Skin epidermis (tissue), 12 donors: ENCODE measurements around the gene CD69.

Source experiments
- H3K27ac ChIP-seq, 21 experiments: fragments of 200-600 bp; sonication (generic) in 11 of 21; one replicate each; pipeline ENCODE4 v1.5.0; 2020; ENCODE audit warnings: mild to moderate bottlenecking in 3 of 21, inconsistent platforms in 2 of 21, moderate library complexity in 2 of 21
- H3K4me3 ChIP-seq, 7 experiments: fragments of 200-600 bp; sonication (generic) in 2 of 7; one replicate each; pipeline ENCODE4 v1.5.0; 2020; ENCODE audit warnings: inconsistent platforms in 2 of 7, mild to moderate bottlenecking in 2 of 7, moderate library complexity in 1 of 7

Gene CD69

DNA sequence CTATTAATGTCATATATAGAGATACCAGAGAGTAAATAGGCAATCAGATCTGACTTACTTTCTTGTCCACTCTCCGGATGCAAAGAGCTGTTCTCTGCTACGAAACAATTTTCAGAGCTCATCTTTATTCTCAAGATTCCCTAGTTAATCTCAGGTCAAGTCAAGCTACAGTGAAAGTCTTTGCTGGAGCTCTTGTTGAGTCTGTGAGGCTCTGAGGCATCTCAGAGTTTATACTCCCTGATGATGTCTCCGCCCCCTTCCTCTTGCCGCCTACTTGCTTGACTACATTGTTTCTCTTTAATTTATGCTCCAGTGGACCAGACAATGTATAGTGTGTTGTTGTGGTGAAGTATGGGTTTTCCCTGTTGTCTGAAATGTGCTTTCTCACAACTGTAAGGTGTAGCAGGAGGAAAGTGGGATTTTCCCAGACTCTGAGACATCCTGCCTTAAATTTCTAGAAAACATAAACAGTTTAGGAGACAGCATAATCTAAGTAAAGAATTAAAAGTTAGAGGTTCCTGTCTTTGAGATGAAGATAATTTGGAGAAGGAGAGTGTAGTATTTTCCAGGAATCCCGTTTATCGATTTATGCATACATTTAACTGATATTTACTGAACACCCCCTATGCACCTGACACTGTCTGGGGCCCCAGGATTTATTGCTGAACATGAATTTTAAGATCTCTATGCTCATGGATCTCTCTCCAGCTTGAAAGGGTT is at the start of gene CD69:
CD69 (minus strand) TSS at position 203 of the 720 bp plus-strand sequence; CDS start at position 122, 81 bp downstream.
- peak within 1 kb of the TSS; percentile 5 to 39 (median 20) for H3K4me3 ChIP-seq
- peak within 1 kb of the TSS in 17 of 21 experiments; percentile 5 to 84 (median 40) for H3K27ac ChIP-seq

DNA sequence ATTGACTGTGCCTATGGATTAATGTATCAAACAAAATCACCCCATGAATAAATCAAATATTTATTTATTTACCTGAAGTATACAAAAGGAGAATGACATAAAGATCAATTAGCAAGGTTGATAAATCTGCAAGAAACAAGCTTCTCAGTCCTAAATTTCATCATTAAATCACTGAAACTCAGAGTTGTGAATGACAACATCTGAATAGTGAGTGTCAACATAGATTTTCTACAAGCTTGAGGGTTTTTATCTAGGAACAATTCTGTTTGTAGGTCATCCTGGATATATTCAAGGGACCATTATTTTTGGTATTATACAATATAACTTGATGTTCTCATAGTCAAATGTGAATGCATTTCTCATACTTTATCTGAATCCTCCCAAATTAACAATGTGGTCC is 49.2 kb upstream of the CD69 start:
- Histone ChIP-seq H3K27ac (no peak overlapping the region), H3K4me3 (no peak overlapping the region)

DNA sequence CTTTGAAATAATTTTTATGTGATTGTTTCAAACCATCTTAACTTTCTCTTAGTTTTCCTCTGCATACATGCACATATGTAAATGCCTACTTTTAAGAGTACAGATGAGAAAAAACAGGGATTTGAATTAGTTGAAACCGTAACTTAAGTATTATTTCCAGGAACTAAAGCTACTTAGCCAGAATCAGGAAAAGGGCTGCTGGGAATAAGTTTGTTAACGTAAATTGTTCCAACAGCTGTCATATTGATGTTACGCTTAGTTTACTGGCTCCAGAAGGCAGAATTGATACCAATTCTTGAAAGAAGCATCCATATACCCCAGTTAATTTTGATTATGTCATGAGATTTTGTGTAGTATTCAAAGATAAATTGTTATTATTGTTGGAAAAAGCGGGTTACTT is 48.6 kb upstream of the CD69 start:
- no peak overlapping the region for H3K4me3 ChIP-seq
- no peak overlapping the region for H3K27ac ChIP-seq

DNA sequence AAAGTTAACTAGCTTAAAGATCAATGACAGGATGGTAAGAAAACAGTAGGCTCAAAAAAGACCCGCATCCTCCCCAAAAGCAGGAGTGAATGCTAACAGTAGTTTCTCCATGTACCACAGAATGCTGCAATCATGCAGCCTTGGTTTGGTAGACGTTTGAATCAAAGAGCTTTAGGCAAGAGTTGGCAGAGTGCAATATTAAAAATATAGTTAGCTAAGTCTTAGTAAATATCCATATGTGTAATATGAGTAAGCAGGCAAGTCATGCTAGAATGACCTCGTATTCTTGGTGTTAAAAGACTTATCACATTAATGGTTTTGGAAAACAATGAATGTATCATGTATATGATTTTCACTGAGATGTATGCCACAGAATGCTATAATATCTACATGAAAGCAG is 47.8 kb upstream of the CD69 start:
- no peak overlapping the region for H3K27ac ChIP-seq
- H3K4me3 ChIP-seq = no peak overlapping the region

- no peak overlapping the region for H3K27ac ChIP-seq
- no peak overlapping the region for H3K4me3 ChIP-seq
Observed at GRCh38 chr12:9806714-9807113, 46.0 kb upstream of the CD69 start.

DNA sequence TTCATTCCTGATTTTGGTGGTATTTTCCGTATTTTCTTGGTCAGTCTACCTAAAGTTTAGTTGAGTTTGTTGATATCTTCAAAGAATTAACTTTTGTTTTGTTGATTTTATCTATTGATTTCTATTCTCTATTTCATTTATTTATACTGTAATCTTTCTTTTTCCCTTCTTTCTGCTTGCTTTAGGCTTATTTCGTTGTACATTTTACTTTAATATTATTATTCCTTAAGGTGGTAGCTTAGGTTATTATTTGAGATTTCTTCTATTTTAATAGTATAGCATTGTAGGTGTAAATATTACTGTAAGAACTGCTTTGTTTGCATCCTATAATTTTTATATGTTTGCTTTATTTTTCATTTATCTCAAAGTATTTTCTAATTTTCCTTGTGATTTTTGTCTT is 45.2 kb upstream of the CD69 start:
- no peak overlapping the region for H3K27ac ChIP-seq
- no peak overlapping the region for H3K4me3 ChIP-seq

GRCh38 chr12:9799961-9800360 is 39.3 kb upstream of the CD69 start:
- H3K4me3 ChIP-seq = no peak overlapping the region
- no peak overlapping the region for H3K27ac ChIP-seq

DNA sequence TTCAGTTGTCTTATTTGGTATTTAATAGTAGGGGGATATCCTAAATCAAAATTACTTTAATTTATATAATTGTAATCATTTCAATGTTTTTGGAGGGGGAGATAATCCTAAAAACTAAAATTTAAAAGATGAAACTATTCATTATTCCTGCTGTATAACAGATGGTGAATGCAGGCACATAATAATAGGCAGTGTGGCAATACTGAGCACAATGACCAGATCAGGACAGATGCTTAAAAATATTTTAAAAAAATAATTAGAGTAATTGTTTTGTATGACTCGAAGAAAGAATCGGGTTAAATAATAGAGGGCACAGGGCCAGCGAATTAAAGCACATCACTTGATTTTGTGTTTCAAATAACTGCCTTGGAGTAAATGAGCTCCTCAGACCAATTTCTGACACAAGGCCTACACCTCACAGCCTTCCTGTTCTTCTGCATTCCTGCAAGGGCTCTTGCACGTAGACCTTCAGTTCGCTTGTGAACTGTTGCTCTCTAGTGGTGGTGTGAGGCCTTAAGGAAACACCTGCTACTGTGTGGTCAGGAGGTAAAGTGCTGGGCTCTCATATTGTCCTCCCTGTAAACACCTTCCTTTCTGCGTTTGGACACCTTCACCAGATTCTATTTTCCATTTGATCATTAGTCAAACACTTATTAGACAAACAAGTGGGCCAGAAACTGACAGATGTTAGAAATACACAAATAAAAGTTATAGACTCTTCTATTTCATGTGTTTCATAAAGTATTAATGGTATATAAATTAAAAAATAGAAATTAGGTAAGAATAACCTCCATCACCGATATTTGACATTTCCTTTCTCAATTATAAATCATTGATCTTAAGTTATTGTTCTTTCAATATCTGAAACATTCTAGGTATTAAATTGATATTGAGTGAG is 37.3 kb upstream of the CD69 start:
- H3K4me3 ChIP-seq = no peak overlapping the region
- no peak overlapping the region for H3K27ac ChIP-seq

GRCh38 chr12:9796971-9797370 is 36.3 kb upstream of the CD69 start:
- Histone ChIP-seq H3K27ac (no peak overlapping the region), H3K4me3 (no peak overlapping the region)

DNA sequence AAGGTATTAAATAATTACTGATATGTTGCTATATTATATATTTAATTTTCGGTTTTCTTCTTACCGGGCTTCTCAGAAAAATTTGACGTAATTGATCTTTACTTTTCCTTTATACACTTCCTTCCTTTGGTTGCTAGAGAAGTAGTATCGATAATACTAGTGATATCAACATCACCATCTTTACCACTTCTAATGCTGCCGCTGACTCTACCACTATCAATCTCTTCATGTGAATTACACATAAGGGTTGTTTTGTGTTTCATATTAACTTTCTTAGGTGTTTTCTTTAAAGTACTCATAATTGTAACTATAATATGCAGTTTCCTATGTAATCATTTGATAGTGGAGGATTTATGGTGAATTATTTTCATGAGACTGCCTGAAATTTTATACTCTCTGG is 35.6 kb upstream of the CD69 start:
- H3K27ac ChIP-seq = no peak overlapping the region
- no peak overlapping the region for H3K4me3 ChIP-seq

GRCh38 chr12:9795945-9796344 is 35.2 kb upstream of the CD69 start:
- H3K4me3 ChIP-seq = no peak overlapping the region
- no peak overlapping the region for H3K27ac ChIP-seq

- no peak overlapping the region for H3K4me3 ChIP-seq
- H3K27ac ChIP-seq = no peak overlapping the region
Observed at GRCh38 chr12:9794484-9795093, 33.9 kb upstream of the CD69 start.

- Histone ChIP-seq H3K4me3 (no peak overlapping the region), H3K27ac (no peak overlapping the region)
Observed at GRCh38 chr12:9793779-9794395, 33.2 kb upstream of the CD69 start.

DNA sequence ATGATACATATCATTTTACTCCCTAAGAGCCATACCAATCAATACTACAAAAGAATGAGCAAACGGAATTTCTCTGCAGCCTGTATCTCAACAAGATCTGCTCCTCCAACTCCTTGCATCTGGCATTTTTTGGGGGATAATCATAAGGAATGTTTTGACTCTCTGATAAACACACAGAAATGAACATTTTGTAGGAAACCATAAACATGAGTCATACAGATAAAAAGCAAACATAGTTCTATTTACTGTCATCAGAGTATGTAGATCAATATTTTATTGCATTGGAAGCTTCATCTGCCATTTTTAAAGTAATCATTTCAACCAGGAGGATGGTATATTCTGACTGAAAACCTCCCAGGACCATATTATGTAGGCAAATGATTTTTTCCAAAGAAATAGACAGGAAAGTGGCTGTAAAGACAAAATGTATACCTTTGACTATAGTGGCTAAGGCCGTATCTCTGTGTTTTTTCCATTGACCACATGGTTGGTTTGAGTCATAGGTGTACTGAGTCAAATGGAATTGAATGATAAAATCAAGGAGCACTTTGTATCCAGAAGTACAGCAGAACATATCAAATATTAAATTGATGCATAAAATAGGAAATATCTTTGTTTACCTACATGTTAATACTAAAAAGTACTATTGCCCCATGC is 32.4 kb upstream of the CD69 start:
- Histone ChIP-seq H3K4me3 (no peak overlapping the region), H3K27ac (no peak overlapping the region)

- Histone ChIP-seq H3K27ac (no peak overlapping the region), H3K4me3 (no peak overlapping the region)
Observed at GRCh38 chr12:9792185-9792900, 31.6 kb upstream of the CD69 start.

DNA sequence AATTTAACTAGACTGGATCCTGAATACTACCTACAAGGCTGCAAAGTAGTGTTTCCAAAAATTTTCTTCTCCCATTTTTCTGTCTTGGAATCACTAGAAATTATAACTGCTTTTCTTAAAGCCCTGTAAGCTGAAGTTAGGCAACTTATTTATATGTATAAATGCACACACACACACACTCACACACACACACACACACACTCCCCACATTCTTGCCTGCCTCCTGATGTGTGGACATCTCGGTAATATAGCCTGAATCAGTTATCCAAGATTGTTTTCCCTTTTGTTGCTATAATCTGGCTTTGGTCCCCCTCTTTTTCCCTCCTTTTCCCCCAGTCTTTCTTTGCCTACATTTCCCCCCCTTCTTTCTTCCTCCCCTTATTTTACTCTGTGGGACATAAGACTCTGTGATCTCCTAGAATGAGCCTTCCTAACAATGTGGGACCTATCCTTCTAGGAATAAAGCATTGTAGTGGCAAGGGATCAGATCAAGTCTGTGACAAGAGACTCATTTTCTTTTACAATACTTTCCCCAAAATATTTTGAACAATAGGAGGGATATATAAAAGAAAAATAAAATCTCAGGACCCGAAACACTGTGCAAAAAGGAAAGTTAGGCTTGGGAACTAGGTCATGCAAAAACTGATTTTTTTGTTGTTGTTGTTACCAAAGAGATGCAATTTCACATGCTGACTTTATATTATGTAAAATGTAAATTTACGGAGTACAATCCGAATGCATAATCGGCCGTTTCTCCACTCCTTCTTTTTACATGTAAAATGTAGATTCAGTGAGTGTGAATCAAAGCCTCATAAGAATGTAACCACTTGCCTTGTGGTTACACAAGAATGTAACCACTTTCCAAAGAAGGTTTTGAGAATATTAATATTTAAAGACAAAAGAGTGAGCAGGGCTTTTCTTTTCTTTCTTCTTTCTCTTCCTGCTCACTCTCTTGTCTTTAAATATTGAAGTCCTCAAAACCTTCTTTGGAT is 26.3 kb upstream of the CD69 start:
- H3K27ac ChIP-seq = no peak overlapping the region
- H3K4me3 ChIP-seq = no peak overlapping the region

- no peak overlapping the region for H3K4me3 ChIP-seq
- no peak overlapping the region for H3K27ac ChIP-seq
Observed at GRCh38 chr12:9784816-9785215, 24.1 kb upstream of the CD69 start.

DNA sequence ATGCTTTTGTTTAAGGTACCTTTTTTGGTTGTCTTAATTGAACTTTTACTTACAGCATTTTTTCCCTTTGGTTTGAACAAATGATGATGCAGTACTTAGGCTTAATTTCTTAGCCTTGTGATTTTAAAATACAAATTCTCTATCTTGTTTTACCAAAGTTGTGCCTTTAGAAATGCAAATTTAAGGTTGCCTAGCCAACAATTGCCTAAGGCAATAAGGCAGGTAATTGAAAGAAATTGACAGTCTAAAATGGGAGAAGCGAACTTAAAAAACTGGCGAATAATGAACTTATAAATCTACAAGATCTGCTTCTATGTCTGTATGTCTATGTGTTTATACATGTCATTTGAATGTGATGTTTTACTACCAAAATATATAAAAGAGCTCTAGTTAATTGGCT is 23.6 kb upstream of the CD69 start:
- H3K27ac ChIP-seq = no peak overlapping the region
- no peak overlapping the region for H3K4me3 ChIP-seq
